ENCODE measurements around the gene DSG1.
"Not testable (repeated sequence)": the region's sequence is repeated elsewhere in the genome, so short reads cannot be mapped to it uniquely, and the experiment has no call there.

DSG1 gene

GRCh38 chr18:31317860-31318259 lies at the start of gene DSG1:
DSG1 (plus strand) TSS chr18:31318160; CDS start chr18:31318301, 141 bp downstream.
- DNase-seq (ENCODE audit: low read depth), result no peak

- no peak for DNase-seq (ENCODE audit: low read depth)
These were observed 49.0 kb upstream of the DSG1 start for GRCh38 chr18:31268985-31269406.

GRCh38 chr18:31269566-31269965 lies 48.4 kb upstream of the DSG1 start:
- no peak for DNase-seq (ENCODE audit: low read depth)

- DNase-seq (ENCODE audit: low read depth), result no peak
These were observed 47.4 kb upstream of the DSG1 start for GRCh38 chr18:31270578-31270977.

- DNase-seq (ENCODE audit: low read depth), result no peak
These were observed 44.0 kb upstream of the DSG1 start for GRCh38 chr18:31273812-31274527.

GRCh38 chr18:31274931-31275330 lies 43.0 kb upstream of the DSG1 start:
- DNase-seq (ENCODE audit: low read depth), result no peak

DNA sequence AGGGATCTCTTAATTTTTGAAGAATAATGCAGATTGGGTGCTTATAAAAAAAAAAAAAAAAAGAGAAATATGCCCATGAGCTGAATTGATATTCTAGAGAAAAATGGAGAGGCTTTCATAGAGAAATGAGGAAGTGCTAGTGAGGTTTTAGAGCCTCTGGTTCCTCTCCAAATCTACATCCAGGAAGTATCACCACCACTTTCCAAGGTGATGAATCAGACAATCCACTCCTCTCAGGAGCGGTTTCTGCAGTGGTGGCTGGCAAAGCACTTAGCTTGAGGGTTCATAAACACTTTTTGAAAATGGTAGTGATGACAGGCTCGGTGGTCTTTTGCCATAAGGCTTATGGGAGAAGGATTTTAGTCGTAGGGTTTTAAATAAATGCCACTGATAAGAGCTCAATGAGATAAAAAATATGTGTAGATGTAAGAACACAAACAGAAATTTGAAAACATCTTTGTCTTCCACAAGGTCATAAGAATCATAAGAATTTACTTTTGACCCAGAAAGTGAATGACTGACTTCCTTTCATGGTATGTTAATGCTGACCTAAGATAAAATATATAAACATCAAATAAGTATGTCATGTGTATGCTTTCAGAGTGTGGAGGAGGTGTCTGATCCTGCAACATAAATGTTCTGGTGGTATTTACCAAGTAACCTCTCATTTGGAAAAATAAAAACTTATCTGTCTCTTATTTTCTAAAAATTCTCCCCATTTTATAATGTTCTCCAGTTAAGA lies 42.1 kb upstream of the DSG1 start:
- no peak for DNase-seq (ENCODE audit: low read depth)

- DNase-seq (ENCODE audit: low read depth), result no peak
These were observed 39.3 kb upstream of the DSG1 start for GRCh38 chr18:31278609-31279071.

GRCh38 chr18:31280502-31280901 lies 37.5 kb upstream of the DSG1 start:
- DNase-seq (ENCODE audit: low read depth), result no peak

GRCh38 chr18:31281437-31281836 lies 36.5 kb upstream of the DSG1 start:
- no peak for DNase-seq (ENCODE audit: low read depth)

DNA sequence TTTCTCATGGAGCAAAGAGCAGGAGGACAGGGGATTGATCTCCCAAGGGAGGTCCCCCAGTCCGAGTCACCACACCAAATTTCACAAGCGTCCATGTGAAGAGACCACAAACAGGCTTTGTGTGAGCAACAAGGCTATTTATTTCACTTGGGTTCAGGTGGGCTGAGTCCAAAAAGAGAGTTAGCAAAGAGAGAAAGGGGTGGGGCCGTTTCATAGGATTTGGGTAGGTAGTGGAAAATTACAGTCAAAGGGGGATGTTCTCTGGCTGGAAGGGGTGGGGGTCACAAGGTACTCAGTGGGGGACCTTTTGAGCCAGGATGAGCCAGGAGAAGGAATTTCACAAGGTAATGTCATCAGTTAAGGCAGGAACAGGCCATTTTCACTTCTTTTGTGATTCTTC lies 28.5 kb upstream of the DSG1 start:
- not testable (repeated sequence) for DNase-seq (ENCODE audit: low read depth)

DNA sequence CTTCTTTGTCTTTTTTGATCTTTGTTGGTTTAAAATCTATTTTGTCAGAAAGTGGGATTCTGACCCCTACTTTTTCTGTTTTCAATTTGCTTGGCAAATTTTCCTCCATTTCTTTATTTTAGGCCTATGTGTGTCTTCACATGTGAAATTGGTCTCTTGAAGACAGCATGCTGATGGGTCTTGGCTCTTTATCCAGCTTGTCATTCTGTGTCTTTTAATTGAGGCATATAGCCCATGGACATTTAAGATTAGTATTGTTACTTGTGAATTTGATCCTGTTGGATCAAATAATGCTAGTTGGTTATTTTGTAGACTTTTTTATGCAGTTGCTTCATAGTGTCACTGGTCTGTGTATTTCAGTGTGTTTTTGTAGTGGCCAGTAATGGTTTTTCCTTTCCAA lies 26.3 kb upstream of the DSG1 start:
- DNase-seq (ENCODE audit: low read depth), result no peak

GRCh38 chr18:31294199-31294747 lies 23.7 kb upstream of the DSG1 start:
- DNase-seq (ENCODE audit: low read depth), result no peak

DNA sequence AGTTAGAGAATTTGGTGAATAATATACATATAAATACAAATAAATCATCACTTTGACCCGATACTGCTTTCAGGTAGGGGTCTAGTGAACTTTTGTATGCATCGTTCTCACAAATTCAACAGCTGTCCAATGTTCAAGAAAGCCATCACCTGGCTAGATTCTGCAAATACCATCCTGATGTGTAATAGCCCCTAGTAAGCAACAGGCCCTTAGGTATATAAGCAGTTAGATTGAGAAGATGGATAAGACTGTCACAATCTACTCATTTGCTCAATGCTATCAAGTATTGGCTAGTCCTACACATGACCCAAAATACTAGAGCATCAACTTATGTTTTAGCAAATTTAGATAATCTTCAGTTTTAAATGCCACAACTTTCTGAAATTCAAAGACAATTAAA lies 20.7 kb upstream of the DSG1 start:
- DNase-seq (ENCODE audit: low read depth), result no peak

GRCh38 chr18:31301201-31301655 lies 16.7 kb upstream of the DSG1 start:
- no peak for DNase-seq (ENCODE audit: low read depth)

DNA sequence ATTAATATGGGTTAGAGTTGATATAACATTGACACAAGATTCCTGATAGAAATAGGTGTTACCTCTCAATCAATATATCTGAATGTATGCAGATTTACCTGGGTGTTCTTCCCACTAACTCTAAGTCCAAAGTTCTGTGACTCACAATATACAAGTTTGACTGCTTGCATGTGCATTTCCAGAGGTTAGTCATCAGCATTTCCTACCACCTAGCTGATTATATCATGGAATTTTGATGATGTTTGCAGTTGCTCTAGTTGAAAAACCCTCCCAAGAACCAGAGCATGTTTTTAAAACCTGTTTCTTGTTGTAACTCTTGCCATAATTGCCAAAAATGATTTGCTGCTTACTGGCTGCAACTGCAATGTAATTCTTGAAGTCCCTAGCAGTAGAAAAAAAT lies 15.0 kb upstream of the DSG1 start:
- no peak for DNase-seq (ENCODE audit: low read depth)

DNA sequence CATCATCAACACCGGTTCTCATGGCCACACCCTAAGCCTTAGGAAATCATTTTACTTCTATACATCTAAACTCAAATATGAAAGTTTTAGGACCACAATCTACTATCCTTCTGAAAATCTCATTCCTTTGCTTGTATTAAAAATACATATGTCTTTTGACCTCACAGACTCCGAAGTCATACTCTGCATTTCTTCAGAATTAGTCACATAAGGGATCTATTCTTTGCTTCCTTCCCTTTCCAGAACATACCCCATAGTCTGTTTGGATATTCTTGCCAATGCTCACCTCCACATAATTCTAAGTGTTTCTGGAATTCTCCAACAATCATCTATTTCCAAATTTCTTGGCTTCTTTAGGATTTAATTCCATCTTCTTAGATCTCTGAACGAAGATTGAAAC lies 14.2 kb upstream of the DSG1 start:
- no peak for DNase-seq (ENCODE audit: low read depth)

GRCh38 chr18:31309115-31309514 lies 8.8 kb upstream of the DSG1 start:
- no peak for DNase-seq (ENCODE audit: low read depth)

DNA sequence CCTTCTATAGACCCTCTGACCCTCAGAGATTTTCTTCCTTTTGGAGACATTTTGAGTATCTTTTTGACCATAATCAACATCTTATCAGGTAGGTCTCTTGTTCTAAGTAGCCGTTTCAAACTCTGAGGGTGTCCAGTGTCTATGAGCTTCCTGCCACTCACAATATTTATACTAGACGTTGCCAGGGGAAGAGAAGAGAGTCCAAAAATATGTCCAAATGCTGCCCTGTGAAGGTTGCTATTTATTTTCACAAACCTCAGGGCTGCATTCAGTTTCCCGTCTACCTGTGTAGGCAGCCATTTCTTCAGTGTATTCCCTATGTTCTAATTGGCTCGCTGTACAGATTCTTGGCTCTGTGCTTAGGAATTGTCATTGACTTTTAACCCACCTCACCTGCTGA lies 986 bp upstream of the DSG1 start:
- DNase-seq (ENCODE audit: low read depth), result no peak

- no peak for DNase-seq (ENCODE audit: low read depth)
These were observed 3.8 kb downstream of the DSG1 start for GRCh38 chr18:31321719-31322118.

DNA sequence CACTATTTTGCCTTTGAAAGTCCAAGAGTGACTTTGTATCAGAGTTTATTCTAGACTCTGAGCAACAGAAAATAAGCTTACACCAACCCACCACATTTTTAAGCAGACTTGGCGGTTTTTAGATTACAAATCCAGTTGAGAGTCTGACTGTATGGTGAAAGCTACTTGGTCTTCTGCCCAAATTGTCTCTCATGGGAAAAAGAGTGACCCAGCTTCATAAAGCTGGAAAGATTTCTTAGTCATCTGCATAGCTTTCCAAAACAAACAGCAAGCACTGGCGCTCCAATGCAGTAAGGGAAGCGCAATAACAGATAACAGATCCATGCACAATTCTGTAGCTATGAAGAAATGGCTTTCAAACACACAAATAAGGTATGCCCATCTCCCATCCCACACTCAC lies 7.1 kb downstream of the DSG1 start:
- DNase-seq (ENCODE audit: low read depth), result no peak

DNA sequence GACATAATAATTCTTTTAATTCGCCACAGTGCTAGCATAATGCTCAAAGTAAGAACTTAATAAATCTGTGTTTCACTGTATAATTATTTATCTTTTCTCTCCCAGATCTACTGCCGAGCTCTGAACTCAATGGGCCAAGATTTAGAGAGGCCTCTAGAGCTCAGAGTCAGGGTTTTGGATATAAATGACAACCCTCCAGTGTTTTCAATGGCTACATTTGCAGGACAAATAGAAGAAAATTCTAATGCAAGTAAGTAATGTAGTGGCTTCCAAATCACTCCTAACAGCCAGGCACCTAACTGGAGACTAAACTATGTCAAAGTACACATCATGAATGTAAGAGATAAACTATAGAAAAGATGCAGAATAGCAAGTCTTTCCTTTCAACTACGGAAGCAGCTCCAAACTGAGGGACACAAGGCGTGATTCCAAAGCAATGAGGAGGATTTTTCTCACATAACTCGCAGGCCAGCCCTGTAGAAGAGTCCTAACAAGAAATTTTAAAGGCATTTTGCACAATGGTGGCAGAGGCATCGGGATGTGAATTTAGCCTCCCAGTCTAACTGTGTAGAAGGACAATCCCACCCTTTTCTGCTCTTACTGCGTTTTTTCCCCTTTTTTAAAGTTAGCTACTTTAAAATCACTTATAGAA lies 12.0 kb downstream of the DSG1 start:
- DNase-seq (ENCODE audit: low read depth), result no peak

GRCh38 chr18:31343454-31343853 lies 25.5 kb downstream of the DSG1 start:
- no peak for DNase-seq (ENCODE audit: low read depth)

All from stimulated activated CD8-positive, alpha-beta memory T cell treated with anti-CD3 and anti-CD28 coated beads, Interleukin-12 subunit alpha, Interleukin-12 subunit beta, amount 100 ng/mL, for 1 hour (primary cell).